Liver (tissue), 3 donors: Measurements from ENCODE around the gene C3orf85.
"Not testable (repeated sequence)": the region's sequence is repeated elsewhere in the genome, so short reads cannot be mapped to it uniquely, and the experiment has no call there.

Source experiments
- RAD21 ChIP-seq, 2 donors: IDR thresholded peaks; 2 replicates each; pipeline ENCODE4 v1.6.1; 2016; ENCODE audit warnings: antibody characterized with exemption in 2 of 2, mild to moderate bottlenecking in 2 of 2
- TF ChIP-seq, protein P1 (sequence below): fragments of 150-350 bp; IDR thresholded peaks from 2 replicates; pipeline ENCODE4 v1.5.1; 2017; ENCODE audit warnings: improper control_type of control experiment, low read depth, low read length; ENCODE audit not compliant: missing input control
- donor health status: healthy.
- donor health status: healthy.

DNA sequence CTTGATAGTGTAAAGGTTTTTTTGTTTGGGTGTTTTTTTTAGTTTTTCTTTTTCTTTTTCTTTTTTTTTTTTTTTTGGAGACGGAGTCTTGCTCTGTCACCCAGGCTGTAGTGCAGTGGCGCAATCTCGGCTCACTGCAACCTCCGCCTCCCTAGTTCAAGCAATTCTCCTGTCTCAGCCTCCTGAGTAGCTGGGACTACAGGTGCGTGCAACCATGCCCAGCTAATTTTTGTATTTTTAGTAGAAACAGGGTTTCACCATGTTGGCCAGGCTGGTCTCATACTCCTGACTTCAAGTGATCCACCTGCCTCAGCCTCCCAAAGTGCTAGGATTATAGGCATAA is 3.1 kb upstream of the C3orf85 start:
- TF ChIP-seq, protein P1, sequence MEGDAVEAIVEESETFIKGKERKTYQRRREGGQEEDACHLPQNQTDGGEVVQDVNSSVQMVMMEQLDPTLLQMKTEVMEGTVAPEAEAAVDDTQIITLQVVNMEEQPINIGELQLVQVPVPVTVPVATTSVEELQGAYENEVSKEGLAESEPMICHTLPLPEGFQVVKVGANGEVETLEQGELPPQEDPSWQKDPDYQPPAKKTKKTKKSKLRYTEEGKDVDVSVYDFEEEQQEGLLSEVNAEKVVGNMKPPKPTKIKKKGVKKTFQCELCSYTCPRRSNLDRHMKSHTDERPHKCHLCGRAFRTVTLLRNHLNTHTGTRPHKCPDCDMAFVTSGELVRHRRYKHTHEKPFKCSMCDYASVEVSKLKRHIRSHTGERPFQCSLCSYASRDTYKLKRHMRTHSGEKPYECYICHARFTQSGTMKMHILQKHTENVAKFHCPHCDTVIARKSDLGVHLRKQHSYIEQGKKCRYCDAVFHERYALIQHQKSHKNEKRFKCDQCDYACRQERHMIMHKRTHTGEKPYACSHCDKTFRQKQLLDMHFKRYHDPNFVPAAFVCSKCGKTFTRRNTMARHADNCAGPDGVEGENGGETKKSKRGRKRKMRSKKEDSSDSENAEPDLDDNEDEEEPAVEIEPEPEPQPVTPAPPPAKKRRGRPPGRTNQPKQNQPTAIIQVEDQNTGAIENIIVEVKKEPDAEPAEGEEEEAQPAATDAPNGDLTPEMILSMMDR = not testable (repeated sequence)
- not testable (repeated sequence) for TF ChIP-seq RAD21 (IDR thresholded peaks at IDR 0.05)
